Measurements from ENCODE around the gene MAPK10. TPM values are rescaled to one million over a fixed set of nuclear protein-coding genes. Genes with fewer than 3 reads are reported as not detected.

Gene MAPK10
- total RNA-seq, 2 experiments from 2014 or later = 0.28 to 0.36 TPM

GRCh38 chr4:86101841-86102240 lies 258.0 kb downstream of the MAPK10 start:
- CTCF ChIA-PET = no interaction called here
- POLR2A ChIA-PET = no interaction called here
- intact Hi-C loops (cut with DNase I, micrococcal nuclease) = no loop called here

GRCh38 chr4:86101410-86101809 lies 258.4 kb downstream of the MAPK10 start:
- intact Hi-C loops (cut with DNase I, micrococcal nuclease) = no loop called here
- Mint-ChIP-seq H3K4me3 (no peak overlapping the region), H3K9me3 (no peaks in the 10 kb centered on the region), H3K27me3 (no peaks in the 10 kb centered on the region), H3K4me1 (ENCODE audit: low read depth) (no peaks in the 10 kb centered on the region), H3K27ac (no peak overlapping the region), H3K36me3 (ENCODE audit: low read depth) (no peaks in the 10 kb centered on the region)
- H3K4me3 ChIP-seq (ENCODE audit: low read length) = no peak overlapping the region
- no peaks in the 10 kb centered on the region for H3K9me3 ChIP-seq (ENCODE audit: control insufficient read depth in 1 of 2, insufficient read depth in 1 of 2, low read length in 2 of 2)
- no peak overlapping the region for H3K27ac ChIP-seq (ENCODE audit: low read depth in 1 of 2, low read length in 2 of 2)
- ATAC-seq (ENCODE audit: poor library complexity) = no peak
- TF ChIP-seq CTCF (IDR thresholded peaks at IDR 0.05) = no peak
- ChIA-PET POLR2A (no interaction called here), CTCF (no interaction called here)
- H3K36me3 ChIP-seq (ENCODE audit: insufficient read depth, low read length) = no peaks in the 10 kb centered on the region
- H3K4me1 ChIP-seq (ENCODE audit: insufficient read depth, low read length) = no peaks in the 10 kb centered on the region
- DNase-seq = no peak
- H3K27me3 ChIP-seq (ENCODE audit: control insufficient read depth in 1 of 2, insufficient read depth in 2 of 2, low read length in 2 of 2) = no peaks in the 10 kb centered on the region

More at GRCh38 chr4:86101841-86102240, 258.0 kb downstream of the MAPK10 start:
- Mint-ChIP-seq H3K9me3 (no peaks in the 10 kb centered on the region), H3K27ac (no peak overlapping the region), H3K27me3 (no peaks in the 10 kb centered on the region), H3K4me3 (no peak overlapping the region), H3K36me3 (ENCODE audit: low read depth) (no peaks in the 10 kb centered on the region), H3K4me1 (ENCODE audit: low read depth) (no peaks in the 10 kb centered on the region)
- Histone ChIP-seq H3K9me3 (ENCODE audit: control insufficient read depth in 1 of 2, insufficient read depth in 1 of 2, low read length in 2 of 2) (no peaks in the 10 kb centered on the region), H3K4me3 (ENCODE audit: low read length) (no peak overlapping the region), H3K36me3 (ENCODE audit: insufficient read depth, low read length) (no peaks in the 10 kb centered on the region), H3K27me3 (ENCODE audit: control insufficient read depth in 1 of 2, insufficient read depth in 2 of 2, low read length in 2 of 2) (no peaks in the 10 kb centered on the region), H3K27ac (ENCODE audit: low read depth in 1 of 2, low read length in 2 of 2) (no peak overlapping the region), H3K4me1 (ENCODE audit: insufficient read depth, low read length) (no peaks in the 10 kb centered on the region)
- no peak for DNase-seq
- TF ChIP-seq CTCF (IDR thresholded peaks at IDR 0.05) = no peak
- ATAC-seq (ENCODE audit: poor library complexity) = no peak

- TF ChIP-seq CTCF (IDR thresholded peaks at IDR 0.05) = no peak
- no peaks in the 10 kb centered on the region for H3K9me3 Mint-ChIP-seq
- Histone ChIP-seq H3K27ac (ENCODE audit: low read depth in 1 of 2, low read length in 2 of 2) (no peak overlapping the region), H3K9me3 (ENCODE audit: control insufficient read depth in 1 of 2, insufficient read depth in 1 of 2, low read length in 2 of 2) (no peaks in the 10 kb centered on the region), H3K36me3 (ENCODE audit: insufficient read depth, low read length) (no peaks in the 10 kb centered on the region), H3K4me1 (ENCODE audit: insufficient read depth, low read length) (no peaks in the 10 kb centered on the region), H3K4me3 (ENCODE audit: low read length) (no peak overlapping the region), H3K27me3 (ENCODE audit: control insufficient read depth in 1 of 2, insufficient read depth in 2 of 2, low read length in 2 of 2) (no peaks in the 10 kb centered on the region)
- H3K4me3 Mint-ChIP-seq = no peak overlapping the region
- intact Hi-C loops (cut with DNase I, micrococcal nuclease) = no loop called here
- ChIA-PET CTCF (no interaction called here), POLR2A (no interaction called here)
- H3K27ac Mint-ChIP-seq = no peak overlapping the region
- H3K4me1 Mint-ChIP-seq (ENCODE audit: low read depth) = no peaks in the 10 kb centered on the region
- H3K27me3 Mint-ChIP-seq = no peaks in the 10 kb centered on the region
- no peak for ATAC-seq (ENCODE audit: poor library complexity)
- DNase-seq = no peak
- no peaks in the 10 kb centered on the region for H3K36me3 Mint-ChIP-seq (ENCODE audit: low read depth)
Observed at GRCh38 chr4:86100539-86101215, 259.2 kb downstream of the MAPK10 start.
